GM19351 (cell line): ENCODE results near the gene CLEC18A.
"Not testable (repeated sequence)": the region's sequence is repeated elsewhere in the genome, so short reads cannot be mapped to it uniquely, and the experiment has no call there.

Experiments
- ATAC-seq: cut with Tn5 transposase; IDR thresholded peaks from one replicate; pipeline ENCODE4 v1.9.1; 2021; ENCODE audit warnings: mild to moderate bottlenecking, moderate library complexity; ENCODE audit not compliant: unreplicated experiment

Gene CLEC18A

GRCh38 chr16:69929480-69929879 lies 21.7 kb upstream of the CLEC18A start:
- ATAC-seq: no peak

- ATAC-seq: peak; percentile 42
These were observed 20.9 kb upstream of the CLEC18A start for GRCh38 chr16:69930117-69930776.

- no peak for ATAC-seq
These were observed 19.5 kb upstream of the CLEC18A start for GRCh38 chr16:69931631-69932030.

- no peak for ATAC-seq
These were observed 18.9 kb upstream of the CLEC18A start for GRCh38 chr16:69932228-69932627.

- no peak for ATAC-seq
These were observed 18.3 kb upstream of the CLEC18A start for GRCh38 chr16:69932691-69933392.

- no peak for ATAC-seq
These were observed 17.1 kb upstream of the CLEC18A start for GRCh38 chr16:69934044-69934443.

GRCh38 chr16:69934751-69935150 lies 16.4 kb upstream of the CLEC18A start:
- ATAC-seq: no peak

- no peak for ATAC-seq
These were observed 15.8 kb upstream of the CLEC18A start for GRCh38 chr16:69935278-69935711.

GRCh38 chr16:69935740-69936139 lies 15.4 kb upstream of the CLEC18A start:
- ATAC-seq: no peak

- no peak for ATAC-seq
These were observed 14.9 kb upstream of the CLEC18A start for GRCh38 chr16:69936252-69936651.

GRCh38 chr16:69936751-69937211 lies 14.4 kb upstream of the CLEC18A start:
- ATAC-seq: no peak

- no peak for ATAC-seq
These were observed 13.6 kb upstream of the CLEC18A start for GRCh38 chr16:69937465-69937951.

- no peak for ATAC-seq
These were observed 11.9 kb upstream of the CLEC18A start for GRCh38 chr16:69938981-69939820.

- no peak for ATAC-seq
These were observed 11.1 kb upstream of the CLEC18A start for GRCh38 chr16:69939821-69940585.

- no peak for ATAC-seq
These were observed 10.5 kb upstream of the CLEC18A start for GRCh38 chr16:69940676-69941075.

GRCh38 chr16:69941251-69942098 lies 9.7 kb upstream of the CLEC18A start:
- no peak for ATAC-seq

- ATAC-seq: no peak
These were observed 9.0 kb upstream of the CLEC18A start for GRCh38 chr16:69942099-69942491.

- ATAC-seq: no peak
These were observed 8.4 kb upstream of the CLEC18A start for GRCh38 chr16:69942627-69943170.

GRCh38 chr16:69943241-69944036 lies 7.7 kb upstream of the CLEC18A start:
- not testable (repeated sequence) for ATAC-seq
